Endodermal cell (in vitro differentiated cells): Measurements from ENCODE around the gene MS4A8. TPM values are rescaled to one million over a fixed set of nuclear protein-coding genes. Genes with fewer than 3 reads are reported as not detected.

Source experiments
- DNase-seq: peaks from one replicate; pipeline ENCODE4 v3.0.0-alpha.2; 2017
- H3K27ac ChIP-seq: 2 replicates; pipeline ENCODE4 v1.5.1; 2013; ENCODE audit warnings: mild to moderate bottlenecking, low read depth, low read length, moderate library complexity
- H3K27me3 ChIP-seq: 2 replicates; pipeline ENCODE4 v1.6.1; 2013; ENCODE audit warnings: mild to moderate bottlenecking, low read length, moderate library complexity; ENCODE audit not compliant: insufficient read depth, control insufficient read depth, poor library complexity, severe bottlenecking
- H3K36me3 ChIP-seq: 2 replicates; pipeline ENCODE4 v1.7.0; 2013; ENCODE audit warnings: mild to moderate bottlenecking, low read length, moderate library complexity; ENCODE audit not compliant: control insufficient read depth, insufficient read depth
- H3K4me1 ChIP-seq: one replicate; pipeline ENCODE4 v1.7.0; 2013; ENCODE audit warnings: low read length; ENCODE audit not compliant: control insufficient read depth, insufficient read depth
- H3K4me3 ChIP-seq: 2 replicates; pipeline ENCODE4 v1.5.1; 2013; ENCODE audit warnings: mild to moderate bottlenecking, low read length, moderate library complexity
- H3K9ac ChIP-seq: 2 replicates; pipeline ENCODE4 v1.6.1; 2013; ENCODE audit warnings: mild to moderate bottlenecking, low read length, moderate library complexity; ENCODE audit not compliant: poor library complexity, severe bottlenecking; ENCODE audit errors: extremely low read depth
- H3K9me3 ChIP-seq: 2 replicates; pipeline ENCODE4 v1.6.1; 2013; ENCODE audit warnings: mild to moderate bottlenecking, low read length, moderate library complexity; ENCODE audit not compliant: control insufficient read depth
- H3K27ac Mint-ChIP-seq: 2 replicates; pipeline ENCODE4 v1.8.0; 2020; ENCODE audit warnings: mixed read lengths
- H3K27me3 Mint-ChIP-seq: 2 replicates; pipeline ENCODE4 v1.8.0; 2021; ENCODE audit warnings: mild to moderate bottlenecking, mixed read lengths; ENCODE audit not compliant: insufficient read depth
- H3K36me3 Mint-ChIP-seq: 2 replicates; pipeline ENCODE4 v1.8.0; 2020; ENCODE audit warnings: low read depth, mixed read lengths
- H3K4me1 Mint-ChIP-seq: 2 replicates; pipeline ENCODE4 v1.8.0; 2020; ENCODE audit warnings: mixed read lengths
- H3K4me3 Mint-ChIP-seq: 2 replicates; pipeline ENCODE4 v1.8.0; 2020; ENCODE audit warnings: mild to moderate bottlenecking, moderate library complexity, mixed read lengths
- H3K9me3 Mint-ChIP-seq: 2 replicates; pipeline ENCODE4 v1.8.0; 2020; ENCODE audit warnings: mild to moderate bottlenecking, mixed read lengths
- CTCF ChIP-seq: fragments of 200-600 bp; sonication (generic); conservative IDR thresholded peaks from 2 replicates; pipeline ENCODE4 v1.5.0; 2021; ENCODE audit warnings: antibody characterized with exemption, mild to moderate bottlenecking
- WGBS, 2 experiments: methylation state at CpG; one replicate each; pipeline versions ENCODE4 v1.1.5 to v1.1.7; 2013; ENCODE audit warnings: missing lambda C conversion rate in 2 of 2, mixed read lengths in 1 of 2; ENCODE audit not compliant: insufficient coverage in 1 of 2, insufficient read length in 1 of 2; 5-methylcytosine and 5-hydroxymethylcytosine counted together
- total RNA-seq, 2 donors: library from RNA; stranded (reverse); fragmentation: NEBNext Ultra II Directional in 1 of 2; extraction: Animal tissue kit (Norgen Biotek cat#: 25700) in 1 of 2; gene quantifications; 2 replicates in 1 of 2; 3 replicates in 1 of 2; pipeline ENCODE4 v1.2.1, GENCODE V29; 2021

MS4A8 gene
- total RNA-seq, 2 donors from 2014 or later, result not detected

GRCh38 chr11:60701469-60701818 lies 2.0 kb downstream of the MS4A8 start:
- no peaks in the 10 kb centered on the region for H3K36me3 ChIP-seq
- H3K27me3 ChIP-seq, result no peaks in the 10 kb centered on the region
- H3K27me3 Mint-ChIP-seq, result peaks cover 2% of the 10 kb centered on the region
- H3K9me3 Mint-ChIP-seq, result no peaks in the 10 kb centered on the region
- no peak overlapping the region for H3K27ac Mint-ChIP-seq
- no peak overlapping the region for H3K9ac ChIP-seq
- H3K4me3 ChIP-seq, result no peak overlapping the region
- H3K36me3 Mint-ChIP-seq, result no peaks in the 10 kb centered on the region
- H3K9me3 ChIP-seq, result no peaks in the 10 kb centered on the region
- H3K4me3 Mint-ChIP-seq, result no peak overlapping the region
- TF ChIP-seq CTCF, result no peak
- WGBS, 2 experiments, result 83 to 85% methylated on average over 3 of the region's 4 CpGs
- DNase-seq, result no peak
- no peak overlapping the region for H3K27ac ChIP-seq
- peaks cover 6% of the 10 kb centered on the region for H3K4me1 Mint-ChIP-seq
- H3K4me1 ChIP-seq, result no peaks in the 10 kb centered on the region

- H3K27me3 ChIP-seq, result peaks cover 4% of the 10 kb centered on the region
- H3K27me3 Mint-ChIP-seq, result peaks cover 10% of the 10 kb centered on the region
- peak; percentile 36 for DNase-seq
- no peak overlapping the region for H3K4me3 Mint-ChIP-seq
- no peak overlapping the region for H3K27ac Mint-ChIP-seq
- no peak overlapping the region for H3K4me3 ChIP-seq
- no peaks in the 10 kb centered on the region for H3K9me3 ChIP-seq
- peaks cover 6% of the 10 kb centered on the region for H3K4me1 Mint-ChIP-seq
- no peak for TF ChIP-seq CTCF
- no peak overlapping the region for H3K27ac ChIP-seq
- H3K9me3 Mint-ChIP-seq, result no peaks in the 10 kb centered on the region
- no peak overlapping the region for H3K9ac ChIP-seq
- H3K4me1 ChIP-seq, result no peaks in the 10 kb centered on the region
- H3K36me3 Mint-ChIP-seq, result no peaks in the 10 kb centered on the region
- H3K36me3 ChIP-seq, result no peaks in the 10 kb centered on the region
- 92 to 96% methylated on average over 10 to 12 of the region's 12 CpGs for WGBS, 2 experiments
Observed at GRCh38 chr11:60703374-60703773, 4.0 kb downstream of the MS4A8 start.

- H3K4me3 Mint-ChIP-seq, result no peak overlapping the region
- H3K9me3 Mint-ChIP-seq, result no peaks in the 10 kb centered on the region
Observed at GRCh38 chr11:60705895-60706294, 6.5 kb downstream of the MS4A8 start.

More at GRCh38 chr11:60705895-60706294, 6.5 kb downstream of the MS4A8 start:
- Histone ChIP-seq H3K4me3 (no peak overlapping the region), H3K36me3 (no peaks in the 10 kb centered on the region), H3K27me3 (peaks cover 23% of the 10 kb centered on the region), H3K27ac (no peak overlapping the region), H3K4me1 (no peaks in the 10 kb centered on the region), H3K9ac (no peak overlapping the region), H3K9me3 (no peaks in the 10 kb centered on the region)
- no peak for TF ChIP-seq CTCF
- 84% methylated on average over 3 of the region's 5 CpGs; no CpG with 5 or more reads in 1 of the 2 experiments for WGBS, 2 experiments
- Mint-ChIP-seq H3K27ac (no peak overlapping the region), H3K36me3 (no peaks in the 10 kb centered on the region), H3K27me3 (peaks cover 10% of the 10 kb centered on the region), H3K4me1 (peaks cover 3% of the 10 kb centered on the region)
- DNase-seq, result peak; percentile 17
